HepG2 (cell line): Measurements from ENCODE around the gene SLC45A3. TPM values are rescaled to one million over a fixed set of nuclear protein-coding genes. Genes with fewer than 3 reads are reported as not detected.

Experiments used
- KMT2B ChIP-seq: IDR thresholded peaks from 2 replicates; pipeline ENCODE4 v1.6.1; 2016; ENCODE audit warnings: missing genetic modification reagents, missing compliant biosample characterization
- MED1 ChIP-seq: sonication (generic); formaldehyde crosslinking; IDR thresholded peaks from 2 replicates; pipeline ENCODE4 v1.4.0; 2020; ENCODE audit warnings: missing genetic modification reagents
- NAIF1 ChIP-seq: sonication (generic); formaldehyde crosslinking; IDR thresholded peaks from 2 replicates; pipeline ENCODE4 v1.5.0; 2020; ENCODE audit warnings: mild to moderate bottlenecking, missing genetic modification reagents, borderline replicate concordance
- NR2C2 ChIP-seq: sonication (generic); formaldehyde crosslinking; IDR thresholded peaks from 2 replicates; pipeline ENCODE4 v1.4.0; 2020; ENCODE audit warnings: missing genetic modification reagents, mild to moderate bottlenecking, moderate library complexity, borderline replicate concordance
- RFX5 ChIP-seq: IDR thresholded peaks from 2 replicates; pipeline ENCODE4 v1.6.1; 2011; ENCODE audit warnings: low read depth, low read length, improper control_type of control experiment
- RNF2 ChIP-seq: fragments of 450-650 bp; conservative IDR thresholded peaks from 2 replicates; pipeline ENCODE4 v1.6.1; 2016; ENCODE audit warnings: low read depth
- SOX13 ChIP-seq, 3 experiments: fragments of 450-650 bp in 1 of 3; sonication (generic) in 1 of 3; formaldehyde crosslinking in 1 of 3; IDR thresholded peaks in 2 of 3; conservative IDR thresholded peaks in 1 of 3; 2 replicates each; pipeline versions ENCODE4 v1.5.0 to v1.6.1; 2016 to 2020; ENCODE audit warnings: antibody characterized with exemption in 1 of 3, mild to moderate bottlenecking in 1 of 3, missing compliant biosample characterization in 1 of 3, missing genetic modification reagents in 1 of 3, moderate library complexity in 1 of 3
- SSRP1 ChIP-seq: IDR thresholded peaks from 2 replicates; pipeline ENCODE4 v1.6.1; 2016; ENCODE audit warnings: control low read depth
- TCF7 ChIP-seq: sonication (generic); IDR thresholded peaks from 2 replicates; pipeline ENCODE4 v1.6.1; 2016; ENCODE audit warnings: antibody characterized with exemption, low read depth
- USF2 ChIP-seq, 2 experiments: sonication (generic) in 1 of 2; formaldehyde crosslinking in 1 of 2; IDR thresholded peaks; 2 replicates each; pipeline versions ENCODE4 v1.5.1 to v1.6.1; 2011 to 2020; ENCODE audit warnings: borderline replicate concordance in 1 of 2, low read depth in 1 of 2, low read length in 1 of 2, mild to moderate bottlenecking in 1 of 2, missing genetic modification reagents in 1 of 2, moderate library complexity in 1 of 2
- ZIK1 ChIP-seq: sonication (generic); formaldehyde crosslinking; IDR thresholded peaks from 2 replicates; pipeline ENCODE4 v1.5.0; 2020; ENCODE audit warnings: mild to moderate bottlenecking, low read depth, missing genetic modification reagents, borderline replicate concordance
- ZNF17 ChIP-seq: sonication (generic); formaldehyde crosslinking; IDR thresholded peaks from 2 replicates; pipeline ENCODE4 v1.5.0; 2020; ENCODE audit warnings: mild to moderate bottlenecking, missing genetic modification reagents
- ZNF891 ChIP-seq: sonication (generic); formaldehyde crosslinking; IDR thresholded peaks from 2 replicates; pipeline ENCODE4 v1.5.0; 2020; ENCODE audit warnings: mild to moderate bottlenecking, missing genetic modification reagents
- polyA plus RNA-seq, 8 experiments: library from polyadenylated mRNA; depleted of rRNA in 3 of 8; stranded (reverse) in 7 of 8; unstranded in 1 of 8; fragments of >200 nt; fragmentation: Illumina TruSeq in 4 of 8; extraction: Trizol in 4 of 8; gene quantifications; 2 replicates each; pipeline versions ENCODE4 v1.2.1 to v1.2.3, GENCODE V29; 2011 to 2016; ENCODE audit warnings: low read depth in 4 of 8, missing spikeins in 1 of 8, mixed read lengths in 1 of 8; ENCODE audit not compliant: insufficient read depth in 1 of 8
- total RNA-seq, 5 experiments: library from RNA; depleted of rRNA; stranded (reverse); fragments of >200 nt; fragmentation: Illumina TruSeq; extraction: Trizol; gene quantifications; 2 replicates each; pipeline ENCODE4 v1.2.3, GENCODE V29; 2016; ENCODE audit warnings: low read depth in 1 of 5
- TF ChIP-seq, protein P1 (sequence below): sonication (generic); formaldehyde crosslinking; IDR thresholded peaks from 2 replicates; pipeline ENCODE4 v1.4.0; 2020; ENCODE audit warnings: missing genetic modification reagents, mild to moderate bottlenecking, borderline replicate concordance
- TF ChIP-seq, protein P2 (sequence below): sonication (generic); formaldehyde crosslinking; IDR thresholded peaks from 2 replicates; pipeline ENCODE4 v1.5.0; 2020; ENCODE audit warnings: missing genetic modification reagents
- TF ChIP-seq, protein P3 (sequence below): sonication (generic); formaldehyde crosslinking; conservative IDR thresholded peaks from 2 replicates; pipeline ENCODE4 v1.8.0; 2022; ENCODE audit warnings: missing genetic modification reagents
- TF ChIP-seq, protein P4 (sequence below): sonication (generic); formaldehyde crosslinking; IDR thresholded peaks from 2 replicates; pipeline ENCODE4 v1.5.1; 2020; ENCODE audit warnings: missing genetic modification reagents, mild to moderate bottlenecking, borderline replicate concordance

SLC45A3 gene
- total and polyA plus RNA-seq, 2 of the 13 experiments (the other 11 are each of a cell fraction or from before 2014, with no cell fraction given), result 3.4 to 4.1 TPM

DNA sequence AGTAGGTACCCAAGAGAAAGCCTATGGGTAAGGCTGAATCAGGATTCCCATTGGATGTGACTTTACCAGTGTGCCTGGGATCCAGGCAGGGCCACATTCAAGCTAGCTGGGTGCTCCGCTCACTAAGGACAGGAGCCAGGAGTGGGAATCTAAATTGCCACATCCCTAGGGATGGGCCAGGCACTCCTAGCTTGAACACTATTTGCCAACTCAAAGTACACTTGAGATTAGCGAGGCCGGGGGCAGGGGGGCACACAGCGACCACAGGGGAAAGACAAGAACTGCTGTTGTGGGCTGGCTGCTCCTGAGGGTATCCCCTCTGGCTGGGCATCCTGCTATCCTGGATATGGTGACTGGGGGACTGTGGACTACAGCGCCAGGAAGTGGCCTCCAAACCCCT, 4.3 kb downstream of the SLC45A3 start (continued):
- TF ChIP-seq USF2 (IDR thresholded peaks at IDR 0.05; ENCODE audit: low read depth, low read length), result no peak
- no peak for TF ChIP-seq USF2 (CRISPR knock-in tag; IDR thresholded peaks at IDR 0.05; ENCODE audit: borderline replicate concordance)
- 0 out of 2 replicates have a peak, but pooled peaks have one; percentile 3 for TF ChIP-seq SSRP1 (CRISPR knock-in tag)
- TF ChIP-seq ZNF891 (CRISPR knock-in tag), result 0 out of 2 replicates have a peak, but pooled peaks have one; percentile 40
- TF ChIP-seq ZNF17, result no peak
- no peak for TF ChIP-seq RFX5
- TF ChIP-seq RNF2, result no peak
- TF ChIP-seq KMT2B (CRISPR knock-in tag), result no peak
- TF ChIP-seq, protein P1, sequence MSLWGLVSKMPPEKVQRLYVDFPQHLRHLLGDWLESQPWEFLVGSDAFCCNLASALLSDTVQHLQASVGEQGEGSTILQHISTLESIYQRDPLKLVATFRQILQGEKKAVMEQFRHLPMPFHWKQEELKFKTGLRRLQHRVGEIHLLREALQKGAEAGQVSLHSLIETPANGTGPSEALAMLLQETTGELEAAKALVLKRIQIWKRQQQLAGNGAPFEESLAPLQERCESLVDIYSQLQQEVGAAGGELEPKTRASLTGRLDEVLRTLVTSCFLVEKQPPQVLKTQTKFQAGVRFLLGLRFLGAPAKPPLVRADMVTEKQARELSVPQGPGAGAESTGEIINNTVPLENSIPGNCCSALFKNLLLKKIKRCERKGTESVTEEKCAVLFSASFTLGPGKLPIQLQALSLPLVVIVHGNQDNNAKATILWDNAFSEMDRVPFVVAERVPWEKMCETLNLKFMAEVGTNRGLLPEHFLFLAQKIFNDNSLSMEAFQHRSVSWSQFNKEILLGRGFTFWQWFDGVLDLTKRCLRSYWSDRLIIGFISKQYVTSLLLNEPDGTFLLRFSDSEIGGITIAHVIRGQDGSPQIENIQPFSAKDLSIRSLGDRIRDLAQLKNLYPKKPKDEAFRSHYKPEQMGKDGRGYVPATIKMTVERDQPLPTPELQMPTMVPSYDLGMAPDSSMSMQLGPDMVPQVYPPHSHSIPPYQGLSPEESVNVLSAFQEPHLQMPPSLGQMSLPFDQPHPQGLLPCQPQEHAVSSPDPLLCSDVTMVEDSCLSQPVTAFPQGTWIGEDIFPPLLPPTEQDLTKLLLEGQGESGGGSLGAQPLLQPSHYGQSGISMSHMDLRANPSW (CRISPR knock-in tag), result no peak
- TF ChIP-seq, protein P2, sequence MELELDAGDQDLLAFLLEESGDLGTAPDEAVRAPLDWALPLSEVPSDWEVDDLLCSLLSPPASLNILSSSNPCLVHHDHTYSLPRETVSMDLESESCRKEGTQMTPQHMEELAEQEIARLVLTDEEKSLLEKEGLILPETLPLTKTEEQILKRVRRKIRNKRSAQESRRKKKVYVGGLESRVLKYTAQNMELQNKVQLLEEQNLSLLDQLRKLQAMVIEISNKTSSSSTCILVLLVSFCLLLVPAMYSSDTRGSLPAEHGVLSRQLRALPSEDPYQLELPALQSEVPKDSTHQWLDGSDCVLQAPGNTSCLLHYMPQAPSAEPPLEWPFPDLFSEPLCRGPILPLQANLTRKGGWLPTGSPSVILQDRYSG (CRISPR knock-in tag), result no peak
- TF ChIP-seq ZIK1 (CRISPR knock-in tag), result no peak
- TF ChIP-seq, protein P3, sequence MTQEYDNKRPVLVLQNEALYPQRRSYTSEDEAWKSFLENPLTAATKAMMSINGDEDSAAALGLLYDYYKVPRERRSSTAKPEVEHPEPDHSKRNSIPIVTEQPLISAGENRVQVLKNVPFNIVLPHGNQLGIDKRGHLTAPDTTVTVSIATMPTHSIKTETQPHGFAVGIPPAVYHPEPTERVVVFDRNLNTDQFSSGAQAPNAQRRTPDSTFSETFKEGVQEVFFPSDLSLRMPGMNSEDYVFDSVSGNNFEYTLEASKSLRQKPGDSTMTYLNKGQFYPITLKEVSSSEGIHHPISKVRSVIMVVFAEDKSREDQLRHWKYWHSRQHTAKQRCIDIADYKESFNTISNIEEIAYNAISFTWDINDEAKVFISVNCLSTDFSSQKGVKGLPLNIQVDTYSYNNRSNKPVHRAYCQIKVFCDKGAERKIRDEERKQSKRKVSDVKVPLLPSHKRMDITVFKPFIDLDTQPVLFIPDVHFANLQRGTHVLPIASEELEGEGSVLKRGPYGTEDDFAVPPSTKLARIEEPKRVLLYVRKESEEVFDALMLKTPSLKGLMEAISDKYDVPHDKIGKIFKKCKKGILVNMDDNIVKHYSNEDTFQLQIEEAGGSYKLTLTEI (CRISPR knock-in tag), result no peak
- TF ChIP-seq SOX13 (IDR thresholded peaks at IDR 0.05), result 0 out of 2 replicates have a peak, but pooled peaks have one; percentile 37
- TF ChIP-seq SOX13 (CRISPR knock-in tag; conservative IDR thresholded peaks at IDR 0.05 in 1 of 2, IDR thresholded peaks at IDR 0.05 in 1 of 2), result peak in 1 of 2 experiments; percentile 66; a peak in 2 of 4 replicates
- TF ChIP-seq MED1, result peak; percentile 52
- TF ChIP-seq TCF7, result no peak
- TF ChIP-seq NAIF1, result no peak
- peak; percentile 39; the same call in 1 of the 2 replicates for TF ChIP-seq NR2C2 (CRISPR knock-in tag)
- TF ChIP-seq, protein P4, sequence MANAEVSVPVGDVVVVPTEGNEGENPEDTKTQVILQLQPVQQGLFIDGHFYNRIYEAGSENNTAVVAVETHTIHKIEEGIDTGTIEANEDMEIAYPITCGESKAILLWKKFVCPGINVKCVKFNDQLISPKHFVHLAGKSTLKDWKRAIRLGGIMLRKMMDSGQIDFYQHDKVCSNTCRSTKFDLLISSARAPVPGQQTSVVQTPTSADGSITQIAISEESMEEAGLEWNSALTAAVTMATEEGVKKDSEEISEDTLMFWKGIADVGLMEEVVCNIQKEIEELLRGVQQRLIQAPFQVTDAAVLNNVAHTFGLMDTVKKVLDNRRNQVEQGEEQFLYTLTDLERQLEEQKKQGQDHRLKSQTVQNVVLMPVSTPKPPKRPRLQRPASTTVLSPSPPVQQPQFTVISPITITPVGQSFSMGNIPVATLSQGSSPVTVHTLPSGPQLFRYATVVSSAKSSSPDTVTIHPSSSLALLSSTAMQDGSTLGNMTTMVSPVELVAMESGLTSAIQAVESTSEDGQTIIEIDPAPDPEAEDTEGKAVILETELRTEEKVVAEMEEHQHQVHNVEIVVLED (CRISPR knock-in tag), result no peak; the same call in 1 of the 2 replicates
